ENCODE data around the gene RAB7A. TPM values are rescaled to one million over a fixed set of nuclear protein-coding genes. Genes with fewer than 3 reads are reported as not detected.
A peak's percentile ranks its signal among the peaks of the same experiment; 100 is the strongest.

The RAB7A gene
- total and polyA plus RNA-seq, 2 experiments from 2014 or later = 89.8 to 156 TPM

- Histone ChIP-seq H3K4me2 (peak overlapping the region; percentile 38; the same call in 1 of the 2 replicates), H3K36me3 (ENCODE audit: insufficient read depth) (no peaks in the 10 kb centered on the region), H3K27me3 (ENCODE audit: insufficient read depth) (no peaks in the 10 kb centered on the region), H3K9me2 (ENCODE audit: insufficient read depth) (0 out of 2 replicates have a peak, but pooled peaks cover 3% of the 10 kb centered on the region), H3K27ac (ENCODE audit: low read depth) (no peak overlapping the region), H2AFZ (peak overlapping the region; percentile 90), H3K4me3 (no peak overlapping the region), H3F3A (replicated peaks; ENCODE audit: low read depth) (no peaks in the 10 kb centered on the region), H3K4me1 (ENCODE audit: insufficient read depth) (peaks cover 8% of the 10 kb centered on the region), H4K20me1 (replicated peaks; ENCODE audit: insufficient read depth) (no peaks in the 10 kb centered on the region), H3K79me2 (replicated peaks; ENCODE audit: insufficient read depth) (no peaks in the 10 kb centered on the region)
- Mint-ChIP-seq H3K27ac (no peak overlapping the region), H3K36me3 (ENCODE audit: low read depth) (no peaks in the 10 kb centered on the region; the same call in 2 of the 3 replicates), H3K4me1 (peaks cover 31% of the 10 kb centered on the region), H3K27me3 (ENCODE audit: insufficient read depth, low read depth, poor library complexity) (no peaks in the 10 kb centered on the region), H3K9me3 (no peaks in the 10 kb centered on the region), H3K4me3 (no peak overlapping the region; the same call in 2 of the 3 replicates)
- TF ChIP-seq JUNB (IDR thresholded peaks at IDR 0.05; ENCODE audit: unreplicated experiment) (no peak), NANOG (IDR thresholded peaks at IDR 0.05; ENCODE audit: borderline replicate concordance) (no peak), CTCF (conservative IDR thresholded peaks at IDR 0.05; ENCODE audit: low read depth in 2 of 2) (no peak), EZH2 (IDR thresholded peaks at IDR 0.05; ENCODE audit: low read depth, unreplicated experiment) (no peak), REST (IDR thresholded peaks at IDR 0.05; ENCODE audit: unreplicated experiment) (no peak), ZNF331 (CRISPR knock-in tag; IDR thresholded peaks at IDR 0.05; ENCODE audit: low read depth) (no peak), POLR2AphosphoS5 (IDR thresholded peaks at IDR 0.05; ENCODE audit: low read depth) (no peak), ETS1 (IDR thresholded peaks at IDR 0.05) (no peak), EZH2phosphoT487 (IDR thresholded peaks at IDR 0.05; ENCODE audit: unreplicated experiment) (no peak), STAT1 (IDR thresholded peaks at IDR 0.05; ENCODE audit: unreplicated experiment) (no peak), CREB1 (CRISPR knock-in tag; IDR thresholded peaks at IDR 0.05; ENCODE audit: low read depth) (no peak), ZNF114 (CRISPR knock-in tag; IDR thresholded peaks at IDR 0.05) (no peak), ZNF462 (CRISPR knock-in tag; IDR thresholded peaks at IDR 0.05) (no peak)
- ATAC-seq = no peak
- no peak for DNase-seq (ENCODE audit: low spot score)
These were observed 13.1 kb upstream of the RAB7A start for GRCh38 chr3:128712848-128713247.
